Mesendoderm (in vitro differentiated cells): ENCODE results near the gene ANO6.

Source experiments
- DNase-seq: peaks from one replicate; pipeline ENCODE4 v3.0.0; 2013
- H2AK5ac ChIP-seq: 2 replicates; pipeline ENCODE4 v1.6.1; 2013; ENCODE audit warnings: low read length, inconsistent platforms
- H2BK120ac ChIP-seq: 2 replicates; pipeline ENCODE4 v1.6.1; 2013; ENCODE audit warnings: low read depth, mild to moderate bottlenecking, low read length, moderate library complexity, mixed read lengths
- H2BK15ac ChIP-seq: replicated peaks from 2 replicates; pipeline ENCODE4 v1.6.1; 2013; ENCODE audit warnings: low read depth, mild to moderate bottlenecking, moderate library complexity
- H2BK5ac ChIP-seq: 2 replicates; pipeline ENCODE4 v1.6.1; 2013; ENCODE audit warnings: low read length, inconsistent platforms
- H3K18ac ChIP-seq: 2 replicates; pipeline ENCODE4 v1.6.1; 2013; ENCODE audit warnings: mild to moderate bottlenecking, low read length, mixed read lengths
- H3K23ac ChIP-seq: one replicate; pipeline ENCODE4 v1.6.1; 2013; ENCODE audit warnings: low read length
- H3K27ac ChIP-seq: 2 replicates; pipeline ENCODE4 v1.5.1; 2013; ENCODE audit warnings: low read depth, mild to moderate bottlenecking, inconsistent platforms, low read length, moderate library complexity
- H3K27me3 ChIP-seq: 2 replicates; pipeline ENCODE4 v1.6.1; 2013; ENCODE audit warnings: low read length, control low read depth, mild to moderate bottlenecking, inconsistent platforms; ENCODE audit not compliant: insufficient read depth, poor library complexity
- H3K36me3 ChIP-seq: 2 replicates; pipeline ENCODE4 v1.6.1; 2013; ENCODE audit warnings: low read length, inconsistent platforms; ENCODE audit not compliant: control insufficient read depth, insufficient read depth
- H3K4ac ChIP-seq: one replicate; pipeline ENCODE4 v1.6.1; 2013; ENCODE audit warnings: low read depth, mild to moderate bottlenecking, low read length, moderate library complexity
- H3K4me1 ChIP-seq: 2 replicates; pipeline ENCODE4 v1.6.1; 2013; ENCODE audit warnings: low read depth, low read length, inconsistent platforms; ENCODE audit not compliant: control insufficient read depth
- H3K4me2 ChIP-seq: 2 replicates; pipeline ENCODE4 v1.6.1; 2013; ENCODE audit warnings: low read length
- H3K4me3 ChIP-seq: 2 replicates; pipeline ENCODE4 v1.5.1; 2013; ENCODE audit warnings: mild to moderate bottlenecking, low read length
- H3K56ac ChIP-seq: one replicate; pipeline ENCODE4 v1.6.1; 2013; ENCODE audit warnings: low read length
- H3K79me1 ChIP-seq: 2 replicates; pipeline ENCODE4 v1.6.1; 2013; ENCODE audit warnings: low read length, inconsistent platforms
- H3K79me2 ChIP-seq: 2 replicates; pipeline ENCODE4 v1.6.1; 2013; ENCODE audit warnings: mild to moderate bottlenecking, low read length; ENCODE audit not compliant: control insufficient read depth, insufficient read depth
- H3K9ac ChIP-seq: 2 replicates; pipeline ENCODE4 v1.6.1; 2013; ENCODE audit warnings: low read length, inconsistent platforms
- H4K5ac ChIP-seq: one replicate; pipeline ENCODE4 v1.6.1; 2013; ENCODE audit warnings: low read length
- H4K8ac ChIP-seq: one replicate; pipeline ENCODE4 v1.6.1; 2013; ENCODE audit warnings: low read depth, mild to moderate bottlenecking, control low read depth, low read length, moderate library complexity
- WGBS: extraction: QIAGEN DNeasy Blood & Tissue Kit; methylation state at CpG from one replicate; pipeline ENCODE4 v1.1.7; 2013; ENCODE audit warnings: low lambda C conversion rate, missing lambda C conversion rate; ENCODE audit not compliant: insufficient coverage; ENCODE audit errors: extremely low coverage; 5-methylcytosine and 5-hydroxymethylcytosine counted together

ANO6 gene

DNA sequence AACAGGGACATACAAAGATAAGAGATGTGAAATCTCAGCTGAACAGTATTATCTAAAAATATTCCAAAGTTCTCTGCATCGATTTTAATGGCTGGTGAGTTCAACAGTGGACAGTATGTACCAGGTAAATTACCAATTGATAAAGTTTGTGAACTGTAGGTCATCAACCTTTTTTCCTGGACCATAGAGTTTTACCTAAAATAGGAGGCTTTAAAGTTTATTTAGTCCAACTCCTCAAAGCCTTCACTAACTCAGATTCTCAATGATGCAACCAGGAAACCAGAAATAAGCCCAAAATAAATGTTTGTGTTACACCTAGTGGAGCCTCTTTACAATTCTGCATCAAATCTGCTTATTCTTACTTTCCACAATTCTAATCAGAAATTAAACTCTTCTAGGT is 205.8 kb downstream of the ANO6 start:
- no peaks in the 10 kb centered on the region for H3K79me1 ChIP-seq
- no peak overlapping the region for H3K27ac ChIP-seq
- WGBS = no CpG with 5 or more reads among the region's 1 CpG

GRCh38 chr12:45423931-45424330 is 208.0 kb downstream of the ANO6 start:
- Histone ChIP-seq H3K18ac (no peak overlapping the region), H3K23ac (no peak overlapping the region), H3K4me3 (no peak overlapping the region), H2BK15ac (no peak overlapping the region), H2BK5ac (no peak overlapping the region), H3K27ac (no peak overlapping the region), H2BK120ac (no peak overlapping the region), H3K79me2 (no peaks in the 10 kb centered on the region), H4K5ac (no peak overlapping the region), H3K4me2 (no peak overlapping the region), H3K4me1 (no peaks in the 10 kb centered on the region), H4K8ac (no peak overlapping the region), H3K4ac (no peak overlapping the region), H3K9ac (no peak overlapping the region), H3K79me1 (no peaks in the 10 kb centered on the region), H3K56ac (no peak overlapping the region), H3K27me3 (no peaks in the 10 kb centered on the region), H3K36me3 (no peaks in the 10 kb centered on the region), H2AK5ac (no peak overlapping the region)
- no peak for DNase-seq
- WGBS = no CpG with 5 or more reads among the region's 1 CpG

More for the DNA sequence above, 205.8 kb downstream of the ANO6 start:
- no peak overlapping the region for H2BK5ac ChIP-seq
- H3K4me2 ChIP-seq = no peak overlapping the region
- no peak overlapping the region for H3K4ac ChIP-seq
- H3K9ac ChIP-seq = no peak overlapping the region
- H3K36me3 ChIP-seq = peaks cover 1% of the 10 kb centered on the region
- no peak overlapping the region for H2BK15ac ChIP-seq
- H3K4me3 ChIP-seq = no peak overlapping the region
- no peak overlapping the region for H2AK5ac ChIP-seq
- DNase-seq = no peak
- H4K8ac ChIP-seq = no peak overlapping the region
- H3K23ac ChIP-seq = no peak overlapping the region
- no peak overlapping the region for H4K5ac ChIP-seq
- no peaks in the 10 kb centered on the region for H3K79me2 ChIP-seq
- no peaks in the 10 kb centered on the region for H3K4me1 ChIP-seq
- no peak overlapping the region for H2BK120ac ChIP-seq
- H3K27me3 ChIP-seq = no peaks in the 10 kb centered on the region
- H3K56ac ChIP-seq = no peak overlapping the region
- H3K18ac ChIP-seq = no peak overlapping the region

GRCh38 chr12:45425426-45425825 is 209.5 kb downstream of the ANO6 start:
- no peak overlapping the region for H3K27ac ChIP-seq
- H3K23ac ChIP-seq = no peak overlapping the region
- no peak overlapping the region for H4K8ac ChIP-seq
- H3K79me2 ChIP-seq = no peaks in the 10 kb centered on the region
- no peak overlapping the region for H2BK5ac ChIP-seq
- no peaks in the 10 kb centered on the region for H3K4me1 ChIP-seq
- H3K4ac ChIP-seq = no peak overlapping the region
- H3K18ac ChIP-seq = no peak overlapping the region
- H3K56ac ChIP-seq = no peak overlapping the region
- no peaks in the 10 kb centered on the region for H3K36me3 ChIP-seq
- no peak for DNase-seq
- H2AK5ac ChIP-seq = no peak overlapping the region
- H3K4me2 ChIP-seq = no peak overlapping the region
- no CpG with 5 or more reads among the region's 4 CpGs for WGBS
- H3K79me1 ChIP-seq = no peaks in the 10 kb centered on the region
- H2BK15ac ChIP-seq = no peak overlapping the region
- no peak overlapping the region for H3K4me3 ChIP-seq
- no peak overlapping the region for H4K5ac ChIP-seq
- H2BK120ac ChIP-seq = no peak overlapping the region
- no peaks in the 10 kb centered on the region for H3K27me3 ChIP-seq
- H3K9ac ChIP-seq = no peak overlapping the region

DNA sequence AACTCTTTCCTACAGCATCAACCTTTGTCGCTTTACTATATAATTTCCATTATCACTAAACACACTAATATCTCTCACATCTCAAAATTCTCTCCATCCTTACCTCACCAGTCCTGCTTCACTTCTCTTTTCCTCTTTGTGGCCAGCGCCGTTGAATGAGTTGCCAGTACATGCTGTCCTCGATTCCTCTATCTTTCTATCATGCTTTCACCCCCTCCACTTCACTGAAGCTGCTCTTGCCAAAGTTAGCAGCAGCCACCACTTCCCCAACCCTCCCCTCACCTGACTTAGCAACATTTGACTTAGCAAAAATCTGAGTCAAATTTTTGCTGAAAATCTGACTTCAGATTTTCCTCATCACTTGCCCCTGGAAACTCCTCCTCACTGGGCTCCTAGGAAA is 210.4 kb downstream of the ANO6 start:
- Histone ChIP-seq H3K79me1 (no peaks in the 10 kb centered on the region), H3K4me3 (no peak overlapping the region), H3K18ac (no peak overlapping the region), H4K8ac (no peak overlapping the region), H3K4me2 (no peak overlapping the region), H3K56ac (no peak overlapping the region), H3K9ac (no peak overlapping the region), H3K4ac (no peak overlapping the region), H2BK5ac (no peak overlapping the region), H3K36me3 (no peaks in the 10 kb centered on the region), H3K27me3 (no peaks in the 10 kb centered on the region), H3K4me1 (no peaks in the 10 kb centered on the region), H2BK15ac (no peak overlapping the region), H4K5ac (no peak overlapping the region), H2AK5ac (no peak overlapping the region), H3K23ac (no peak overlapping the region), H3K27ac (no peak overlapping the region), H2BK120ac (no peak overlapping the region), H3K79me2 (no peaks in the 10 kb centered on the region)
- WGBS = 100% methylated on average over 1 of the region's 4 CpGs
- DNase-seq = no peak

DNA sequence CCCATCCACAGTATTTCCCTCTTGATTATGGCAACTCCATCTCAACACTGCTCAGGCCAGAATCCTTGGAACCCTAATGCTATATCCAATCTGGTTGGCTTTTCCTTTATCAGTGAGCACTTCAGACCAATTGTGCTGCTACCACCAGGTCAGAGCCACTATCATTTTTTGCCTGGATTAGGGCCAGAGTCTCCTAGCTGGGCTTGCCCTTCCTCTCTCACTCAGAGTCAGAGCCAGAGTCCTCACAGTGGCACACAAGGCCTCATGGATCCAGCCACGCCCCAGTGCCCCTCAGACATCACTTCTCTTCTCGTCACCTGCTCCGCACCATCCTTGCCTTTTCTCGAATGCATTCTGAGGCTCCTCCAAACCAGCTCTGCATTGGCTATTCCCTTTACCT is 211.1 kb downstream of the ANO6 start:
- Histone ChIP-seq H2BK120ac (no peak overlapping the region), H3K79me2 (no peaks in the 10 kb centered on the region), H2BK5ac (no peak overlapping the region), H3K23ac (no peak overlapping the region), H3K4me3 (no peak overlapping the region), H3K18ac (no peak overlapping the region), H3K4me2 (no peak overlapping the region), H3K36me3 (no peaks in the 10 kb centered on the region), H4K8ac (no peak overlapping the region), H3K79me1 (no peaks in the 10 kb centered on the region), H3K27ac (no peak overlapping the region), H3K9ac (no peak overlapping the region), H4K5ac (no peak overlapping the region), H2BK15ac (no peak overlapping the region), H3K27me3 (no peaks in the 10 kb centered on the region), H2AK5ac (no peak overlapping the region), H3K56ac (no peak overlapping the region), H3K4ac (no peak overlapping the region), H3K4me1 (no peaks in the 10 kb centered on the region)
- no peak for DNase-seq
- WGBS = no CpG with 5 or more reads among the region's 4 CpGs

DNA sequence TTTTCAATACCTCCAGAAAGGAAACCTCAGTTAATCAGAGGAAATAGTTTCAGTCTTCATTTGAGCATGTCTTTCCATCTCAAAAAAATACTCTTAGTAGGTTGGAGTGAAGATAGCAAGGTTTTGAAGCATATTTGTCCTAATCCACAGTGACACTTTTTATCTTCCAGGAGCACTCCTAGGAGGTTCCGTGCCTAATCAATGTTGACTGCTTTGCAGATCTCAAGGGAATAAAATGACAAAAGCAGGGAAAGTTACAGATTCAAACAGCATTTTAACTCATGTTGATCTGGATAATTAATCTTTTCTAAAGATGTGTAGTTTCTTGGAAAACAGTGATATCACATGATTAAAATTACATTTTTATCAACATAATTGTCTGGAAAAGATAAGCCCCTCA is 213.9 kb downstream of the ANO6 start:
- peaks cover 8% of the 10 kb centered on the region for H3K4me1 ChIP-seq
- H2BK120ac ChIP-seq = no peak overlapping the region
- no peaks in the 10 kb centered on the region for H3K27me3 ChIP-seq
- H3K4ac ChIP-seq = no peak overlapping the region
- no peak overlapping the region for H2BK15ac ChIP-seq
- H3K79me2 ChIP-seq = no peaks in the 10 kb centered on the region
- no peak overlapping the region for H2AK5ac ChIP-seq
- H3K79me1 ChIP-seq = no peaks in the 10 kb centered on the region
- H3K9ac ChIP-seq = no peak overlapping the region
- no peak overlapping the region for H4K8ac ChIP-seq
- H3K4me3 ChIP-seq = no peak overlapping the region
- H3K36me3 ChIP-seq = no peaks in the 10 kb centered on the region
- H3K4me2 ChIP-seq = no peak overlapping the region
- H3K23ac ChIP-seq = no peak overlapping the region
- H2BK5ac ChIP-seq = no peak overlapping the region
- H4K5ac ChIP-seq = no peak overlapping the region
- H3K18ac ChIP-seq = no peak overlapping the region
- H3K27ac ChIP-seq = no peak overlapping the region
- DNase-seq = no peak
- H3K56ac ChIP-seq = no peak overlapping the region
- no CpG with 5 or more reads among the region's 1 CpG for WGBS
